Neuronal stem cell (in vitro differentiated cells): ENCODE results near the gene ZFHX3.

ENCODE experiments used
- DNase-seq: peaks from one replicate; pipeline ENCODE4 v3.0.0-alpha.2; 2013; ENCODE audit warnings: low spot score
- H2AFZ ChIP-seq: one replicate; pipeline ENCODE4 v1.6.1; 2013; ENCODE audit warnings: mild to moderate bottlenecking, low read length, inconsistent platforms
- H2AK5ac ChIP-seq: 2 replicates; pipeline ENCODE4 v1.6.1; 2013; ENCODE audit warnings: low read depth, mild to moderate bottlenecking, inconsistent platforms, low read length, moderate library complexity, mixed read lengths
- H2BK120ac ChIP-seq: 2 replicates; pipeline ENCODE4 v1.6.1; 2013; ENCODE audit warnings: low read depth, mild to moderate bottlenecking, inconsistent platforms, low read length, moderate library complexity, mixed read lengths
- H2BK12ac ChIP-seq: one replicate; pipeline ENCODE4 v1.6.1; 2013; ENCODE audit warnings: low read length, inconsistent platforms
- H2BK15ac ChIP-seq: 2 replicates; pipeline ENCODE4 v1.6.1; 2013; ENCODE audit warnings: mild to moderate bottlenecking, low read length, inconsistent platforms, mixed read lengths
- H2BK5ac ChIP-seq: one replicate; pipeline ENCODE4 v1.6.1; 2013; ENCODE audit warnings: inconsistent platforms, mild to moderate bottlenecking, low read length, moderate library complexity
- H3K14ac ChIP-seq: one replicate; pipeline ENCODE4 v1.6.1; 2013; ENCODE audit warnings: low read length, inconsistent platforms
- H3K18ac ChIP-seq: 2 replicates; pipeline ENCODE4 v1.6.1; 2013; ENCODE audit warnings: low read length, inconsistent platforms
- H3K23ac ChIP-seq: 2 replicates; pipeline ENCODE4 v1.6.1; 2013; ENCODE audit warnings: low read depth, mild to moderate bottlenecking, mixed read lengths, low read length, inconsistent platforms; ENCODE audit not compliant: poor library complexity
- H3K27ac ChIP-seq: replicated peaks from 3 replicates; pipeline ENCODE4 v1.5.1; 2013; ENCODE audit warnings: low read length, inconsistent platforms
- H3K27me3 ChIP-seq, 3 experiments: 2 replicates each; pipeline ENCODE4 v1.6.1; 2013; ENCODE audit warnings: low read length in 3 of 3, mild to moderate bottlenecking in 2 of 3, inconsistent platforms in 1 of 3, low read depth in 1 of 3, mixed read lengths in 1 of 3, moderate library complexity in 1 of 3; ENCODE audit not compliant: control insufficient read depth in 3 of 3, insufficient read depth in 3 of 3
- H3K36me3 ChIP-seq, 2 donors: replicated peaks in 1 of 2; 2 replicates each; pipeline ENCODE4 v1.6.1; 2013; ENCODE audit warnings: low read length in 2 of 2; ENCODE audit not compliant: control insufficient read depth in 2 of 2, insufficient read depth in 2 of 2
- H3K4ac ChIP-seq: 2 replicates; pipeline ENCODE4 v1.6.1; 2013; ENCODE audit warnings: inconsistent platforms, mild to moderate bottlenecking, low read length, moderate library complexity
- H3K4me1 ChIP-seq, 2 donors: 1 replicate in 1 of 2; 2 replicates in 1 of 2; pipeline ENCODE4 v1.6.1; 2013; ENCODE audit warnings: low read length in 2 of 2, low read depth in 1 of 2; ENCODE audit not compliant: control insufficient read depth in 2 of 2, insufficient read depth in 1 of 2
- H3K4me2 ChIP-seq: one replicate; pipeline ENCODE4 v1.6.1; 2013; ENCODE audit warnings: mild to moderate bottlenecking, low read length, inconsistent platforms; ENCODE audit not compliant: insufficient read depth, poor library complexity, severe bottlenecking
- H3K4me3 ChIP-seq, 2 donors: 2 replicates each; pipeline ENCODE4 v1.5.1; 2013; ENCODE audit warnings: low read length in 2 of 2, mild to moderate bottlenecking in 2 of 2, inconsistent platforms in 1 of 2, moderate library complexity in 1 of 2
- H3K79me1 ChIP-seq: one replicate; pipeline ENCODE4 v1.6.1; 2013; ENCODE audit warnings: low read depth, mild to moderate bottlenecking, inconsistent platforms, low read length, moderate library complexity
- H3K9ac ChIP-seq: one replicate; pipeline ENCODE4 v1.6.1; 2013; ENCODE audit warnings: mild to moderate bottlenecking, low read depth, low read length, inconsistent platforms; ENCODE audit not compliant: poor library complexity
- H3K9me3 ChIP-seq, 2 donors: replicated peaks in 1 of 2; 2 replicates each; pipeline versions ENCODE3 to v1.6.1; 2013; ENCODE audit warnings: low read length in 2 of 2, mild to moderate bottlenecking in 2 of 2, inconsistent platforms in 1 of 2, low read depth in 1 of 2, mixed read lengths in 1 of 2, moderate library complexity in 1 of 2; ENCODE audit not compliant: control insufficient read depth in 2 of 2, insufficient read depth in 1 of 2
- H4K8ac ChIP-seq: one replicate; pipeline ENCODE4 v1.6.1; 2013; ENCODE audit warnings: low read depth, mild to moderate bottlenecking, inconsistent platforms, low read length, moderate library complexity
- H4K91ac ChIP-seq: one replicate; pipeline ENCODE4 v1.6.1; 2013; ENCODE audit warnings: low read length, low read depth, mild to moderate bottlenecking, inconsistent platforms; ENCODE audit not compliant: poor library complexity
- WGBS, 2 donors: extraction: QIAGEN DNeasy Blood & Tissue Kit; methylation state at CpG; one replicate each; pipeline ENCODE4 v1.1.7; 2013; ENCODE audit warnings: missing lambda C conversion rate in 2 of 2, mixed read lengths in 1 of 2; ENCODE audit not compliant: insufficient read length in 2 of 2, insufficient replicate concordance in 1 of 2; ENCODE audit errors: extremely low coverage in 2 of 2; 5-methylcytosine and 5-hydroxymethylcytosine counted together

Gene ZFHX3

DNA sequence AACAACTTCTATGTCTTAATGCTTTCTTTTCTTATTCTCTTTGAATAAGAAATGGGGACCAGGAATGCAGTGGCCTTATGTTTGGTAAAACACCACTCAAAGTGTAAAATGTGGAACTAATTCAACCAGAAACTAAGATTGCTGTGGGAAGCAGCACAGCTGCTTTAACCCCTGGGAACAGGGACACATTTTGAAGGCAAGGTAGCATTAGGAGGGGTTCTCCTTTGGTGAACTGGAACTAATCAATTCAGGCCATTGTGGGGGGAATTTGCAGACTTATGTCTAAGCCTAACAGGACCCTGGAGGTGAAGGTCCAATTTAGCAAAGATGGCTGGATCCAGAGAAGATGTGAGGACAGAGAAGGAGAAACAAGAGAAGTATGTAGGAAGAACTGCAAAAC, 256.1 kb downstream of the ZFHX3 start:
- no peak overlapping the region for H4K8ac ChIP-seq
- H3K79me1 ChIP-seq = no peaks in the 10 kb centered on the region
- no peak overlapping the region for H3K18ac ChIP-seq
- peaks cover 2 to 12% of the 10 kb centered on the region in 2 donors for H3K9me3 ChIP-seq
- no peak overlapping the region for H3K27ac ChIP-seq
- H3K4ac ChIP-seq = no peak overlapping the region
- no peak overlapping the region for H3K23ac ChIP-seq
- DNase-seq = no peak
- peaks cover 0 to 10% of the 10 kb centered on the region in 2 donors for H3K4me1 ChIP-seq
- H3K9ac ChIP-seq = no peak overlapping the region
- H4K91ac ChIP-seq = no peak overlapping the region
- no peak overlapping the region for H2BK12ac ChIP-seq
- H2AFZ ChIP-seq = no peak overlapping the region
- no peaks in the 10 kb centered on the region for H3K27me3 ChIP-seq
- no peak overlapping the region for H2BK15ac ChIP-seq
- H3K14ac ChIP-seq = no peak overlapping the region
- H3K4me2 ChIP-seq = no peak overlapping the region
- H2BK5ac ChIP-seq = no peak overlapping the region
- H2BK120ac ChIP-seq = no peak overlapping the region
- peaks cover 7 to 99% of the 10 kb centered on the region in 2 donors for H3K36me3 ChIP-seq
- H3K4me3 ChIP-seq = no peak overlapping the region
- no peak overlapping the region for H2AK5ac ChIP-seq

DNA sequence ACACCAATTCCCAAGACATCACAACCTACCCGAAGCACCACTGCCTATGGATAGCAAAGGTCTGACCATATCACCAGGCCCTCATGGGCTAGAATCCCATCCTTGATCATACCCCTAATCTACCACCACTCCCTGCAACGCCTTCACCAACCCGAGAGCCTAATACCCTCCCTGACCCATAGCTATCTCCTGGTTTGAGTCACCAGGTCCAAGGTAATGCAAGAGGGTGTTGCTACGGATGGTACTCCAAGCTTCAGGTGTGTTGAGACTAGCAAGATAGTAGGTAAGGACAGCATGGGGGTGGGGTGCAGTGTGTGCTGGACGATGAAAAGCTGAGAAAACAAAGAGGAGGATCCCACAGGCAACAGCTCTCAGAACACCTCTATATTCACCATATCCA, 258.0 kb downstream of the ZFHX3 start:
- Histone ChIP-seq H2BK120ac (no peak overlapping the region), H3K27ac (no peak overlapping the region), H3K27me3 (no peaks in the 10 kb centered on the region), H2AK5ac (no peak overlapping the region), H3K4me2 (no peak overlapping the region), H2BK12ac (no peak overlapping the region), H2BK15ac (no peak overlapping the region), H3K4me3 (no peak overlapping the region), H3K9ac (no peak overlapping the region), H3K9me3 (peaks cover 2 to 12% of the 10 kb centered on the region in 2 donors), H3K36me3 (peaks cover 7 to 99% of the 10 kb centered on the region in 2 donors), H4K91ac (no peak overlapping the region), H4K8ac (no peak overlapping the region), H3K79me1 (no peaks in the 10 kb centered on the region), H3K18ac (no peak overlapping the region), H2AFZ (no peak overlapping the region), H2BK5ac (no peak overlapping the region), H3K4ac (no peak overlapping the region), H3K23ac (no peak overlapping the region), H3K4me1 (peaks cover 4 to 10% of the 10 kb centered on the region in 2 donors), H3K14ac (no peak overlapping the region)
- no CpG with 5 or more reads among the region's 5 CpGs for WGBS, 2 donors
- DNase-seq = no peak

DNA sequence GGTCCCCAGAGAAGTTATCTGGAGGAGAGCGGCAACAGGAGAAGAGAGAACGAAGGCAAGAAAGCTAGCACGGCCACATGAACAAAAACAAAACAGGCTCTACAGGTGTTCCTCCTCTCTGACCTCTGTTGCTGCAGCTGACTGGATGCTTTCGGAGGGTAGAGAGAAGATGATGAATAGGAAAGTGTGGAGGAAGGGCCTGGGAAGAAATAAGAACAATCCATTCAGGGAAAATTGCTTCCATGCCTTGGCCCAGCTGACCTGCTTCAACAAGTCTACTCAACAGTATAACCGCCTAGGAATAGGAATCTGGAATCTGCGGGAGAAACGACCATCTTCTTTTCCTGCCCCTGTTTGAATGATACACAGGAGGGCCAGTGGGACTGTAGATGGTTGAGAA, 258.5 kb downstream of the ZFHX3 start:
- Histone ChIP-seq H2BK120ac (no peak overlapping the region), H3K4me3 (no peak overlapping the region), H3K18ac (no peak overlapping the region), H3K79me1 (no peaks in the 10 kb centered on the region), H3K23ac (no peak overlapping the region), H3K27ac (no peak overlapping the region), H2BK12ac (no peak overlapping the region), H3K9me3 (peaks cover 2 to 7% of the 10 kb centered on the region in 2 donors), H3K9ac (no peak overlapping the region), H4K91ac (no peak overlapping the region), H3K4me2 (no peak overlapping the region), H2BK5ac (no peak overlapping the region), H4K8ac (no peak overlapping the region), H2AK5ac (no peak overlapping the region), H3K36me3 (peaks cover 7 to 99% of the 10 kb centered on the region in 2 donors), H2BK15ac (no peak overlapping the region), H2AFZ (no peak overlapping the region), H3K14ac (no peak overlapping the region), H3K4ac (no peak overlapping the region), H3K4me1 (peaks cover 5 to 10% of the 10 kb centered on the region in 2 donors), H3K27me3 (no peaks in the 10 kb centered on the region)
- no peak for DNase-seq
- no CpG with 5 or more reads among the region's 7 CpGs for WGBS, 2 donors

DNA sequence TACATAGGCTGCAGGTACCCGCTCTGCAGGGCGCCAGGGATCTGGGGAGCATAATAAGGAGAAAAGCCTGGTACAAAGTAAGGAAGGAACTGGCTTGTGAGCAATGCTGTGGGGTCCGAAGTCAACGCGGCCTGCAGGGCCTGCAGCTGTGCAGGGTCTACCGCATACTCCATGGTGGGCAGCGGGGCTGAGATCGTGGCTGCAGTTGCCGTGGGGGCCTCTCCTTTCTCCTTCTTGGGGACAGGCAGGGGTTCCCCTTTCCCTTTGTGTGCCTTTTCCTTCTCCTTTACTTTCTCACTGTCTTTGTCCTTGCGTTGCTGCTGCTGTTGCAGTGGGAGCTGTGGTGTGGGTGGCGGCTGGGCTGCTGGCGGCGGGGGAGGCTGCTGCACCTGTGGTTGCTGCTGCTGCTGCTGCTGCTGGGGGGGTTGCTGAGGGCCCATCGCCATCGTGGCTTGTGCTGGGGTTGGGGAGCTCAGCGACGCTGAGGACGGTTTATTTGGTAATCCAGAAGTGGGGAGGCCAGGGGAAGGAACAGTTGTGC, 259.6 kb downstream of the ZFHX3 start:
- no peak for DNase-seq
- peak overlapping the region; percentile 29 for H2AK5ac ChIP-seq
- H2AFZ ChIP-seq = no peak overlapping the region
- no peak overlapping the region for H2BK120ac ChIP-seq
- H4K8ac ChIP-seq = no peak overlapping the region
- peaks cover 0 to 11% of the 10 kb centered on the region in 2 donors for H3K9me3 ChIP-seq
- H3K4me1 ChIP-seq = peaks cover 5 to 14% of the 10 kb centered on the region in 2 donors
- H3K79me1 ChIP-seq = no peaks in the 10 kb centered on the region
- peaks cover 2 to 99% of the 10 kb centered on the region in 2 donors for H3K36me3 ChIP-seq
- H2BK12ac ChIP-seq = no peak overlapping the region
- peak overlapping the region; percentile 47 for H3K14ac ChIP-seq
- peak overlapping the region; percentile 73 for H3K4me2 ChIP-seq
- H3K9ac ChIP-seq = peak overlapping the region; percentile 60
- H4K91ac ChIP-seq = no peak overlapping the region
- H3K18ac ChIP-seq = peak overlapping the region; percentile 94
- no peak overlapping the region for H3K4me3 ChIP-seq
- H3K4ac ChIP-seq = no peak overlapping the region
- no peak overlapping the region for H2BK15ac ChIP-seq
- no peak overlapping the region for H2BK5ac ChIP-seq
- peak overlapping the region; percentile 8 for H3K23ac ChIP-seq
- no CpG with 5 or more reads among the region's 18 CpGs for whole genome bisulfite sequencing, 2 donors
- no peaks in the 10 kb centered on the region for H3K27me3 ChIP-seq
- H3K27ac ChIP-seq = no peak overlapping the region
